ENCODE measurements around the gene ST6GALNAC6.

The ST6GALNAC6 gene

GRCh38 chr9:127854184-127854806 lies 45.1 kb downstream of the ST6GALNAC6 start, which contains the start of gene ENG:
ENG (minus strand) TSS chr9:127854658; CDS start chr9:127854355, 303 bp downstream.
- 0 out of 2 replicates have a peak, but pooled peaks have one; percentile 4 for TF ChIP-seq CTCF (IDR thresholded peaks at IDR 0.05; ENCODE audit: low read depth, low read length)
- H3K27ac ChIP-seq: peak within 1 kb of the TSS; percentile 40
- H3K36me3 ChIP-seq: peaks cover 2% of the 10 kb centered on the region; the same call in 1 of the 2 replicates
- peaks cover 14% of the 10 kb centered on the region for H3K9me3 ChIP-seq (ENCODE audit: severe bottlenecking)
- H3K4me3 ChIP-seq (ENCODE audit: low read depth, low read length): no peak within 1 kb of the TSS
- DNase-seq: no peak
- H3K27me3 ChIP-seq (ENCODE audit: insufficient read depth, low read depth, severe bottlenecking): no peaks in the 10 kb centered on the region

- Histone ChIP-seq H3K4me3 (ENCODE audit: low read depth, low read length) (no peak overlapping the region), H3K27ac (peak overlapping the region; percentile 17), H3K27me3 (ENCODE audit: insufficient read depth, low read depth, severe bottlenecking) (no peaks in the 10 kb centered on the region), H3K36me3 (peaks cover 3% of the 10 kb centered on the region; the same call in 1 of the 2 replicates), H3K9me3 (ENCODE audit: severe bottlenecking) (peaks cover 22% of the 10 kb centered on the region)
- no peak for DNase-seq
- TF ChIP-seq CTCF (IDR thresholded peaks at IDR 0.05; ENCODE audit: low read depth, low read length): no peak
Measured at GRCh38 chr9:127853312-127854183, 45.9 kb downstream of the ST6GALNAC6 start.

GRCh38 chr9:127852829-127853228 lies 46.6 kb downstream of the ST6GALNAC6 start:
- no peak overlapping the region for H3K27ac ChIP-seq
- DNase-seq: no peak
- no peak overlapping the region for H3K4me3 ChIP-seq (ENCODE audit: low read depth, low read length)
- peaks cover 26% of the 10 kb centered on the region for H3K9me3 ChIP-seq (ENCODE audit: severe bottlenecking)
- no peaks in the 10 kb centered on the region for H3K27me3 ChIP-seq (ENCODE audit: insufficient read depth, low read depth, severe bottlenecking)
- TF ChIP-seq CTCF (IDR thresholded peaks at IDR 0.05; ENCODE audit: low read depth, low read length): no peak
- peaks cover 3% of the 10 kb centered on the region; the same call in 1 of the 2 replicates for H3K36me3 ChIP-seq

- Histone ChIP-seq H3K27ac (peak overlapping the region; percentile 13; the same call in 1 of the 2 replicates), H3K9me3 (ENCODE audit: severe bottlenecking) (peaks cover 26% of the 10 kb centered on the region), H3K4me3 (ENCODE audit: low read depth, low read length) (no peak overlapping the region), H3K36me3 (peaks cover 3% of the 10 kb centered on the region; the same call in 1 of the 2 replicates), H3K27me3 (ENCODE audit: insufficient read depth, low read depth, severe bottlenecking) (no peaks in the 10 kb centered on the region)
- DNase-seq: no peak
- no peak for TF ChIP-seq CTCF (IDR thresholded peaks at IDR 0.05; ENCODE audit: low read depth, low read length)
Measured at GRCh38 chr9:127850286-127850830, 49.0 kb downstream of the ST6GALNAC6 start.

- Histone ChIP-seq H3K4me3 (ENCODE audit: low read depth, low read length) (no peak overlapping the region), H3K27ac (peak overlapping the region; percentile 94), H3K27me3 (ENCODE audit: insufficient read depth, low read depth, severe bottlenecking) (no peaks in the 10 kb centered on the region), H3K9me3 (ENCODE audit: severe bottlenecking) (peaks cover 26% of the 10 kb centered on the region), H3K36me3 (peaks cover 3% of the 10 kb centered on the region; the same call in 1 of the 2 replicates)
- no peak for DNase-seq
- TF ChIP-seq CTCF (IDR thresholded peaks at IDR 0.05; ENCODE audit: low read depth, low read length): no peak
Measured at GRCh38 chr9:127848756-127849504, 50.5 kb downstream of the ST6GALNAC6 start.
